ENCODE results near the gene GTPBP3. TPM values are rescaled to one million over a fixed set of nuclear protein-coding genes. Genes with fewer than 3 reads are reported as not detected.

Gene GTPBP3
- total RNA-seq, 4 donors from 2014 or later, result 18.7 to 29.0 (median 25.2) TPM

GRCh38 chr19:17328517-17329365 lies 8.6 kb upstream of the GTPBP3 start:
- peak overlapping the region; percentile 55 for H3K4me3 ChIP-seq
- H3K36me3 ChIP-seq, result peaks cover 4% of the 10 kb centered on the region
- no peaks in the 10 kb centered on the region for H3K9me3 ChIP-seq
- peak overlapping the region; percentile 35 for H3K27ac ChIP-seq
- DNase-seq (ENCODE audit: low spot score in 2 of 2), result no peak
- TF ChIP-seq, protein P1, sequence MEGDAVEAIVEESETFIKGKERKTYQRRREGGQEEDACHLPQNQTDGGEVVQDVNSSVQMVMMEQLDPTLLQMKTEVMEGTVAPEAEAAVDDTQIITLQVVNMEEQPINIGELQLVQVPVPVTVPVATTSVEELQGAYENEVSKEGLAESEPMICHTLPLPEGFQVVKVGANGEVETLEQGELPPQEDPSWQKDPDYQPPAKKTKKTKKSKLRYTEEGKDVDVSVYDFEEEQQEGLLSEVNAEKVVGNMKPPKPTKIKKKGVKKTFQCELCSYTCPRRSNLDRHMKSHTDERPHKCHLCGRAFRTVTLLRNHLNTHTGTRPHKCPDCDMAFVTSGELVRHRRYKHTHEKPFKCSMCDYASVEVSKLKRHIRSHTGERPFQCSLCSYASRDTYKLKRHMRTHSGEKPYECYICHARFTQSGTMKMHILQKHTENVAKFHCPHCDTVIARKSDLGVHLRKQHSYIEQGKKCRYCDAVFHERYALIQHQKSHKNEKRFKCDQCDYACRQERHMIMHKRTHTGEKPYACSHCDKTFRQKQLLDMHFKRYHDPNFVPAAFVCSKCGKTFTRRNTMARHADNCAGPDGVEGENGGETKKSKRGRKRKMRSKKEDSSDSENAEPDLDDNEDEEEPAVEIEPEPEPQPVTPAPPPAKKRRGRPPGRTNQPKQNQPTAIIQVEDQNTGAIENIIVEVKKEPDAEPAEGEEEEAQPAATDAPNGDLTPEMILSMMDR (IDR thresholded peaks at IDR 0.05), result no peak
- no peak for TF ChIP-seq POLR2AphosphoS5 (IDR thresholded peaks at IDR 0.05)
- no peak for TF ChIP-seq EP300 (IDR thresholded peaks at IDR 0.05)
- TF ChIP-seq POLR2A (IDR thresholded peaks at IDR 0.05), result no peak
- 37% methylated on average over 43 of the region's 94 CpGs for WGBS
- H3K4me1 ChIP-seq, result peaks cover 49% of the 10 kb centered on the region
- peaks cover 13% of the 10 kb centered on the region for H3K27me3 ChIP-seq

DNA sequence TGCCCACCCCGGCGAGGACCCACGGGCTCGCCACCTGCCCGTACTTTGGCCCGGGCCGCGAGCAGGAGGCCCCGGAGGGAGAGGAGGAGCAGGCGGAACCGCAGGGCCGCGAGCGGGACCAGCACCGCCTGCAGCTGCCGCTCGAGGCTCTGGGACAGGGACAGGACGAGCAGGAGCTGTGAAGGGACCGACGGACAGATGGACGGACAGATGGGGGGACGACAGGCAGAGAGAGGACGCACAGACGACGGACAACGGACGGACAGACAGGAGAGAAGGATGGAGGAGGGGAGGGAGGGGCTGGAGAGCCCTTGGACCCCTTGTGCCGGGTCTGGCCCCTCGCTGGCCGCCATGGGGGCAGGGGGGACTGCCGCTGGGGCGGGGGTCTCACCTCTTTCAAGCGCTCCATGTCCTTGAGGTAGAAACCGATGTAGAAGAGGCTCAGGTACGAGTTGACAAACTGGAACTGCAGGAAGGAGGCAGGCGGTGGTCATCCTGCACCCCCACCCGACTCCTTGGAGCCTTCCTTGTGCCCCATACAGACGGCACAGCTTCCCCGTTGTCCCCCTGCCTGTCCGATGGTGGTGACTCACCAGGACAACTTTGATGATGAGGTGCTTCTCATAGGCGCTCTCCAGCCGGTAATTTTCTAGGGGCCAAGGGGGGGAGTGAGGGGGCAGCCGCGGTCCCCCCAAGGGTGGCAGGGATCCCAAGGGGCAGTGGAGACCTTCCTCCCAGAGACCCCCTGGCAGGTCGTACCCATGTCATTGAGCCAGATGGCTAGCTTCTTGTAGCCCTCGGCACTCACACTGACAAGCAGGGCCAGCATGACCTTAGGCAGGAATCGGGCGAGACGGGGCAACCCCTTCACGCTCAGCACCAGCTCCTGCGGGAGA lies 7.7 kb upstream of the GTPBP3 start:
- peak overlapping the region; percentile 55 for H3K4me3 ChIP-seq
- H3K27me3 ChIP-seq, result peaks cover 13% of the 10 kb centered on the region
- H3K9me3 ChIP-seq, result no peaks in the 10 kb centered on the region
- no peak for TF ChIP-seq POLR2AphosphoS5 (IDR thresholded peaks at IDR 0.05)
- 62% methylated on average over 46 of the region's 51 CpGs for WGBS
- DNase-seq (ENCODE audit: low spot score in 2 of 2), result no peak
- H3K36me3 ChIP-seq, result peaks cover 4% of the 10 kb centered on the region
- peaks cover 49% of the 10 kb centered on the region for H3K4me1 ChIP-seq
- H3K27ac ChIP-seq, result no peak overlapping the region

DNA sequence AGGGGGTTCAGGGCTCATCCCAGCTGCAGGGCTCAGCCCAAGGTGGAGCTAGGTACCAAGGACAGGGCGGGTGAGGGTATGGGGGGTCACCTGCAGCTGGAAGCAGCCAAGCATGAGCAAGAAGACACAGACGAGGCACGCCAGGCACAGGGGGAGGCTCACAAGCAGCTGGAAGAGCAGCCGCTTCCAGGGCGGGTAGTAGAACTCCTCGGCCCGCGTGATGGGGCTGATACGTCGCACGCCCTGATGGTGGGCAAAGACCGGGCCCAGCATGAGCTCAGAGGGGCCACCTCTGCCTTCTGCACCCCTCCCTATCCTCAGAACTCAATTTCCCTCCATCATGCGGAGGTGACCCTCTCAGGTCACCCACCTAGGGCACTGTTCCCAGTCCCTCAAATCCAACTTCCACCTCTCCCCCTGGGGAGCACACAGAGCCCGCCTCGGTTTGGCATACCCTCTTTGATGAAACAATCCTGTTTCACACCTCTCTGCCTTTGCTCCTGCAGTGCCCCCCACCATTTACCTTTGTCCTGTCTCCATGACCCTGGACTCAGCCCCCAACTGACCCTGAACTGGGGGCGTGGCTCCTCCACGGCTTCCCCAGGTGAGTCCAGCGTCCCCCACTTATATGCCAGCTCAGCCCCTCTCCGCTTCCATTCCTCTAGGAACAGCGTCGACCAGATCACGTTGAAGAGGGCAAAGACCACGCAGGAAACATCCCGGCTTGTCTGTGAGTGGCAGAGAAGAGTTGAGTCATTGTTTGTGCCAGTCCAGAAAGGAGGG lies 6.9 kb upstream of the GTPBP3 start:
- WGBS, result 97% methylated on average over 13 of the region's 24 CpGs
- H3K4me3 ChIP-seq, result no peak overlapping the region
- peaks cover 55% of the 10 kb centered on the region for H3K4me1 ChIP-seq
- peaks cover 13% of the 10 kb centered on the region for H3K27me3 ChIP-seq
- no peaks in the 10 kb centered on the region for H3K9me3 ChIP-seq
- no peak for DNase-seq (ENCODE audit: low spot score in 2 of 2)
- TF ChIP-seq, protein P1 (IDR thresholded peaks at IDR 0.05), result no peak
- H3K36me3 ChIP-seq, result no peaks in the 10 kb centered on the region
- H3K27ac ChIP-seq, result no peak overlapping the region

GRCh38 chr19:17331045-17331558 lies 6.3 kb upstream of the GTPBP3 start:
- no peak for DNase-seq (ENCODE audit: low spot score in 2 of 2)
- Histone ChIP-seq H3K27me3 (peaks cover 13% of the 10 kb centered on the region), H3K36me3 (no peaks in the 10 kb centered on the region), H3K9me3 (no peaks in the 10 kb centered on the region), H3K4me3 (no peak overlapping the region), H3K27ac (no peak overlapping the region), H3K4me1 (peaks cover 56% of the 10 kb centered on the region)
- WGBS, result 87% methylated on average over 8 of the region's 13 CpGs
- TF ChIP-seq, protein P1 (IDR thresholded peaks at IDR 0.05), result no peak
- no peak for TF ChIP-seq EP300 (IDR thresholded peaks at IDR 0.05)
- no peak for TF ChIP-seq POLR2AphosphoS5 (IDR thresholded peaks at IDR 0.05)
- TF ChIP-seq POLR2A (IDR thresholded peaks at IDR 0.05), result no peak

DNA sequence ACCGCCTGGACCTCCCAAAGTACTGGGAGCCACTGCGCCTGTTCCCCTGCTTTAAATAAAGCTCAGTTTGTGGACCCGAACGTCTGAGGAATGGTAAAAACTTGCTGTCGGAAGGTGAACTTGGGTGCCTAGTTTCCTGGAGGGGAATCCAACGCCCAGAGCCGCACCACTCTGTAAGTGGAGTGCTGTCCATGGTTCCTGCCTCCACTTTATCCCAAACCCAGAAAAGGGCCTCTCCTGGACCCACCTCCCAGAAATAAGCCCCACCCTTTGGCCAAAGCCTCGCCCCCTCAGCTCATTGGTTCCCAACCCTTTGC lies 5.0 kb upstream of the GTPBP3 start:
- H3K9me3 ChIP-seq, result no peaks in the 10 kb centered on the region
- peaks cover 13% of the 10 kb centered on the region for H3K27me3 ChIP-seq
- WGBS, result 94% methylated on average over 8 of the region's 8 CpGs
- no peaks in the 10 kb centered on the region for H3K36me3 ChIP-seq
- TF ChIP-seq POLR2AphosphoS5 (IDR thresholded peaks at IDR 0.05) (no peak), EP300 (IDR thresholded peaks at IDR 0.05) (no peak), POLR2A (IDR thresholded peaks at IDR 0.05) (no peak)
- TF ChIP-seq, protein P1 (IDR thresholded peaks at IDR 0.05), result no peak
- no peak overlapping the region for H3K4me3 ChIP-seq
- no peak overlapping the region for H3K27ac ChIP-seq
- H3K4me1 ChIP-seq, result peaks cover 53% of the 10 kb centered on the region
- no peak for DNase-seq (ENCODE audit: low spot score in 2 of 2)
